PC-9 (cell line): Measurements from ENCODE around the gene HPSE.
"Not testable (repeated sequence)": the region's sequence is repeated elsewhere in the genome, so short reads cannot be mapped to it uniquely, and the experiment has no call there.

Experiments
- CTCF ChIP-seq: fragments of 200-600 bp; sonication (generic); conservative IDR thresholded peaks from 2 replicates; pipeline ENCODE4 v1.6.1; 2017; ENCODE audit warnings: mixed run types, antibody characterized with exemption, mild to moderate bottlenecking, moderate library complexity
- EZH2 ChIP-seq: fragments of 200-600 bp; sonication (generic); IDR thresholded peaks from 2 replicates; pipeline ENCODE4 v1.8.0; 2017; ENCODE audit warnings: antibody characterized with exemption, low read depth

GRCh38 chr4:83288381-83288780 lies 46.3 kb downstream of the HPSE start:
- not testable (repeated sequence) for TF ChIP-seq CTCF, EZH2
